ENCODE data around the gene RBM8A. TPM values are rescaled to one million over a fixed set of nuclear protein-coding genes. Genes with fewer than 3 reads are reported as not detected.

Gene RBM8A
- total and polyA plus RNA-seq, 9 of the 15 experiments (the other 6 are each of a cell fraction or from before 2014, with no cell fraction given), result 215 to 1,035 (median 291) TPM

- no peak for TF ChIP-seq MBD1 (CRISPR knock-in tag; IDR thresholded peaks at IDR 0.05)
- TF ChIP-seq ZNF217 (CRISPR knock-in tag; IDR thresholded peaks at IDR 0.05), result no peak
- TF ChIP-seq KLF6 (CRISPR knock-in tag; IDR thresholded peaks at IDR 0.05; ENCODE audit: borderline replicate concordance), result no peak
- TF ChIP-seq IFI16 (CRISPR knock-in tag; IDR thresholded peaks at IDR 0.05), result no peak
- TF ChIP-seq DEAF1 (CRISPR knock-in tag; IDR thresholded peaks at IDR 0.05), result no peak
- no peak for TF ChIP-seq COPS2 (conservative IDR thresholded peaks at IDR 0.05)
- TF ChIP-seq CEBPG (CRISPR knock-in tag; IDR thresholded peaks at IDR 0.05), result no peak
- peak in 1 of 2 experiments; percentile 22; a peak in 1 of 4 replicates for TF ChIP-seq CEBPG (tag; conservative IDR thresholded peaks at IDR 0.05 in 1 of 2, IDR thresholded peaks at IDR 0.05 in 1 of 2)
These were observed 48.6 kb downstream of the RBM8A start (continued) for GRCh38 chr1:145878724-145879123.

Data from K562 (cell line).